Germinal center (tissue), 1 donor: ENCODE data around the gene DOCK9.
"Not testable (repeated sequence)": the region's sequence is repeated elsewhere in the genome, so short reads cannot be mapped to it uniquely, and the experiment has no call there.

ENCODE experiments used
- DNase-seq: peaks from one replicate; pipeline ENCODE4 v3.0.0; 2012; ENCODE audit warnings: mixed read lengths, low spot score

Gene DOCK9

DNA sequence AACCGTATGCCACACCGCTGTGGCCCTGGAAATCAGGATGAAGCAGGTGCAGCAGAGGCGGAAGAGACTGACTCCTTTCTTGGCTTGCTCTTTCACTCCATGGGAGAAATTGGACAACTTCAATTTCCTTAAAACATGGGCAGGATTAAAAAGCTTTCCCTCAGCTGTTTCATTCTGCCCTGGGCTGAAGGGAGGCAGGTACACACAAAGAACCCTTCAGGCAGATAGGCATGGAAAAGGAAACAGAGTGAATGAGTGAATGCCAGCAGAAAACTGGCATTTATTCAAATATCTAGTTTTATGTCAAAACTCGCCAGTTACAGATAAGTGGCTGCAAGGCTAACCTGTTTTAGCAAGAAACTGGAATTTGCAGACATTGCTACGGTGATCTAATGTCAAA, 154.4 kb downstream of the DOCK9 start:
- DNase-seq: no peak

- no peak for DNase-seq
These were observed 155.6 kb downstream of the DOCK9 start for GRCh38 chr13:98822225-98822606.

- DNase-seq: no peak
These were observed 156.3 kb downstream of the DOCK9 start for GRCh38 chr13:98821372-98822224.

- DNase-seq: no peak
These were observed 157.0 kb downstream of the DOCK9 start for GRCh38 chr13:98820744-98821371.

DNA sequence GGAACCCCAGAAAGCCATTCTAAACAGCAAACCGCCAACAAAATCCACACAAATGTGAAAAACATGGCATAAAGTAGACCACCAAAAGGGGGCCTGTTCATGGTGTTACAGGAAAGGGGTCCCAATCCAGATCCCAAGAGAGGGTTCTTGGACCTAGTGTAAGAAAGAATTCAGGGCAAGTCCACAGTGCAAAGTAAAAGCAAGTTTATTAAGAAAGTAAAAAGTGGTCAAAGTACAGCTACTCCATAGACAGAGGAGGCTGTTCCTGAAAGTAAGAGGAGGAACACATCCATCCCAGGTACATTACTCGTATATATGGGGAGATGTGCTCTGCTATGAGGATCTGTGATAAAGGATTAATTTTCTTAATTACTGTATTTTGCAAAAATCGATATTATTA, 157.6 kb downstream of the DOCK9 start:
- no peak for DNase-seq

DNA sequence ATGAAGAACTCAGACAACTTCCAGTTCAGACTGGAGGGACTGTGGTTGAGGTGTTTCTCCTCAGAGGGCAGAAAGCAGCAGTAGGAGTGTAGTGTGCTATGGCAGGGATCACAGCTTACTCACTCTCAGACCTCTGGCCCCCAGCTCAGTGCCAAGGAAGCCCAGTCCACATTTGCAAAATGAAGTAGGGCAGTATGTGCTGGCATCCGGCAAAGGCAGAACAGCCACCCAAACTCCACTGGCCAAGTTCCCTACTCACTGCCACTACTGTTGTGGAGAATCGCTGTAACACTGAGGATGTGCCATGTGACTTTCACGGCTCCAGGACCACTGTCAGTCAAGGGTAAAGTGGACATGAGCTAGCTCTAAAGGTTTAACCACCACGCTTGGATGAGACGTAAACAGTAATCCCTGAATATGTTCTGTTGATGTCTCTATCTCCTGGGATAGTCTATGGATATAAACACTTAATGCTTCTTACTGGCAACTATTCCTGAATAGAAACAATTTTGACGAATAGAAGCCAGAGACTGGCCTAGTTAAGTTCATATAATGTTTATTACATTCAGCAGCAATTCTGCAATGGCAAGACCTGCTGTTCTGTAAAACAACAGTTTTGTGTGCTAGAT, 158.4 kb downstream of the DOCK9 start:
- DNase-seq: no peak

DNA sequence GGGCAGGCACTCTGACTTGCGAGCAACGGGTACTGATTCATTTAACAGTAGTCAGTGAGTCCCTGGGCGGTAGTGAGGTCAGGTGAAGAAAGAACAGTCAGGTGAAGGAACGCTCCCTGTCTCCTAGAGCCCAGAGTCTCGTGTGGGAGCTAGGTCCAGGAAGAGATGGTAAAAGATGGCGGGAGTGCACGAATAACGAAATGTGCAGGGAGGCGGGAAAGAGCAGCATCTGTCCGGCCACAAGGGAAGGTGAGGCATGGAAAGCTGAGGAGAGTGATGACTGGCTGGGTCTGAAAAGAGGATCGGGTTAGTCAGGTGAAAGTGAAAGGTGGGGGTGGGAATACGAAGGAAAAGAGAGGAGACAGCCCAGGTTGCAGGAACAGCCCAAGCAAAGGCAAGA, 161.5 kb downstream of the DOCK9 start:
- no peak for DNase-seq

DNA sequence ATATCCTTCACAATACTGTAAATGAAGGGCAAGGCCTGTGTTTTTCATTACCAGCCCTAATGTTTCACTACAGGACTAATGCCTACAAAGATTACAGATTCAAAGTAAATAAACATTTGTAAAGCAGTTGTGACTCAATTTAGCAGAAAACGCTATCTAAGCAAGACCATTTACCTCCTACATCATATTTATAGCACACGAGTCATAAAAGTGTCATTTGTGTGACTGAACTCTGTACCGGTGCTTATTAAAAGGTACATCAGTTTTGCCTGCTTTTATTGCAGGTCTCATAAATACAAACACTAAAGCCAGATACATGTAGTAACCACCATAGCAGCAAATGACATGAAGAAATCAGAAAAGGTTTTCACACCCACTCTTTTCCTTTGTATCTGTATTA, 163.9 kb downstream of the DOCK9 start:
- DNase-seq: no peak

- not testable (repeated sequence) for DNase-seq
These were observed 165.6 kb downstream of the DOCK9 start for GRCh38 chr13:98812186-98812790.

GRCh38 chr13:98810746-98811145, 167.1 kb downstream of the DOCK9 start:
- DNase-seq: no peak

DNA sequence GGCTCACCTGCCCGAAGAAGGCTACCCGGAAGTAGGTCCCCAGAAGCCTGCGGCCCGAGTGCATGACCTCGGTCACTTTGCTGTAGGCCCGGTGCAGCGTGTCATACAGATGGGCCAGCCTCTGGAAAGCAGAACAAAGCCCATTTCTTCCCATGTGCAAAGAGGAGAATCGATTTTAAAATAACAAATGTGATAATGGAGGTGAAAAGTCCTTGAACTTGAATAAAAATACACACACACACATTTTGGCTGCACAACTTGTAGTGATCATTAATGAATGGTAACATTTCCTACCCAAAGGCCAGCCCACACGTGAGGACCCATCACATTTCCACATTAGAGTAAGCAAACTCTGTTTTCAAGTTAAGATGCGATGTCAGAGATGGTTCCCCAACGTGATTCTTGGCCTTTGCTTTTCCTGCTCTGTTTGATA, 168.5 kb downstream of the DOCK9 start:
- no peak for DNase-seq

GRCh38 chr13:98807774-98808173, 170.1 kb downstream of the DOCK9 start:
- DNase-seq: no peak

GRCh38 chr13:98804336-98804855, 173.5 kb downstream of the DOCK9 start:
- DNase-seq: no peak

- DNase-seq: no peak
These were observed 173.9 kb downstream of the DOCK9 start for GRCh38 chr13:98803921-98804320.

DNA sequence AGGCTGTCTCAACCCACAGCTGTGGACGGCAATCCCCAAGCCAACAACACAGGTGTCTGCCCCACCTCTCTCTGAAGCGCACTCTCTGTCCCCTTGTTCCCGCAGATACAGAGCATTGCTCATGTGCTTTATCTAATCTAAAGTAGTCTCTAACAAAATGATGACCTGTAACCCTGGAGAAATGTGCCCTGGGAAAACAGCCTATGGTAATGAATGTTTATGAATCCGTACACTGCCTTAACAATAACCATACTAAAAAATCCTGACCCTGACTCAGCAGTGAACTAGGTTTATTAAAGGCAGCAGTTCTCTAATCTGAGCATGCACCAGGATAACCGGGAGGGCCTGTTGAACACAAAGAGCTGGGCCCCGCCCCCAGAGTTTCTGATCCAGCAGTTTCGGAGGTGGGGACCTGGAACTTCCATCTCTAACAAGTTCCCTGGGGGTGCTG, 174.7 kb downstream of the DOCK9 start:
- no peak for DNase-seq

DNA sequence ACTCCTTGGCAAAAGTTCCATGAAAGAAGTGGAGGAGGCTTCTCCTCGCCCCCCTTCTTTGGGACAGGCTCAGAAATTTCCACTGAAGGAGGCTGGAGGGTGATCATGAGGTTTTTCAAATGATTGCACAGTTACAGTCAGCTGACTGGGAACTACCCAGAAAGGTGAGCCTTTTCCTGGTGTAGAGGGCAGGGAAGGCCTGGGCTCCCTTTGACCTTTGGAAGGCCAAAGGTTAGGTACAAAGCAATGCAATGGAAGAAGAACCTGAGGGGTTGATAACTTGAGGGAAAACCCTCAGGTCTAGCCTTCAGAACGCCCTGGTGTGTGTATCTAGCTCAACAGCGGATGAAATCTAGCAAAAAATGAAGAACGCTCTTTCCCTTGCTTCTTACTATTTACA, 175.3 kb downstream of the DOCK9 start:
- no peak for DNase-seq

DNA sequence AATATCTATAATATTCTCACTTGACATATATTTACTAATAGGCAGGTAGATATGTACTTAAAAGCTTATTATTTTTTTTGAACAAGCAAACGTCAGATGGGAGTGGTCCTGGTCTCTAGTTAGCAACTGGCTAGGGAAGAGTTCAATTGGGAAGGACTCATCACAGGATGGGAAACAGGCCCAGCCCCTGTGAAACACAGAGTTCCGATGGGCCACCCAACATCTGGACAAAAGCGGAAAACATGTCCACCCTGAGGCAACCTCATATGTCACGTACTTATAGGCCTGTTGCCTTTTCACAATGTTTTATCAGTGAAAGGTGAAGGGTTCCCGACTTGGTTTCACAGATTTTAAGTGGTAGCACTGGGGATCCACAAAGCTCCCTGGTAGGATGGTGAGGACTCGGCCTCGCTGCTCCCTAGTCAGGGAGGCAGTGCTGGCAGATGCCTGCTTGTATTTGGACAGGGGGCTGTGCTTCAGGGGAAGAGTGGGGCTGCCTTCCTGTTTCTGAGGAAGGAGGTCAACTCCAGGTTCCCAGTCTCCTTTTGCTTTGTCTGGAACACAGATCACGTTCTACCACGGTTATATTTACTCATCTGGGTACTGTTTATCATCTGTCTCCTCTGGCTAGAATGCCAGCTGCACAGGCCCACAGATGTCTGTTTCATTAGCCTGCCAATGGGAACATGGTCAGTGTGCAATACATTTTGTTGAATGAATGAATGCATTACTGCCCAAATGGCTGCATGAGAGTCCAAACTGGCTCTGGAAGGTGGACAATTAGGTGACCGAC, 176.0 kb downstream of the DOCK9 start:
- DNase-seq: no peak

- DNase-seq: no peak
These were observed 177.8 kb downstream of the DOCK9 start for GRCh38 chr13:98800078-98800477.

DNA sequence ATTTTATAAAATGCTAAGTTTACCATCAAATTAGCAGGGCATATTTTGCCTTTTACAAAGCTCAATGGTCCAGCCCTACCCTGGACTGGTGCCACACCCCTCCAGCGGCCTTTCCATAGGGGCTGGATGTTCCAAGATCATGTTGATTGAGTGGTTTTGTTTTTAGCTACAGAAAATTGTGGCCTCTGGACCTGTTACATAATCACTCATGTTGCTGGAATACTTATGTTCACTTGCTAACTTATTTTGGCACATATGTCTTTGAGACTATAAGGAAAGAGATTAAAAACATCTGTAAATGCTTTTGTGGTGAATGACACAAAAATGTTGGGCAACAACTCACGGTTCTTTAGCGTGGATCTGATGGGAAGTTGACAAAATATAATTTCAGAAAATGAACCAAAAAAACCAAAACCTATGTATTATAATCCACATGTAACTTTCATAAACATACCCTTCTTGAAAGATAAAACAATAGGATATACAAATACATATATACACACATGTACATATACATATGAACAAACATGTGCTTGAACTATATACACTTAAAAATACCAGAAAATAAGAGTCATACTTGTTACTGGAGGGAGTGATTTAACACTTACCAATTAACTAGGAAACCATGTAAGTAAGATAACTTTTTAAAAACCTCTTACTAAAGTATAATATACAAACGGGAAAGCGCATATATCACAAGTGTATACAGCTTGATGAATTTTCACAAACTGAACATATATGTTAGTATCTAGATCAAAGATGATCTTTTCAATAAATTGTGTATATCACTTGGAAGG, 178.8 kb downstream of the DOCK9 start:
- no peak for DNase-seq

GRCh38 chr13:98797456-98797855, 180.4 kb downstream of the DOCK9 start:
- no peak for DNase-seq

DNA sequence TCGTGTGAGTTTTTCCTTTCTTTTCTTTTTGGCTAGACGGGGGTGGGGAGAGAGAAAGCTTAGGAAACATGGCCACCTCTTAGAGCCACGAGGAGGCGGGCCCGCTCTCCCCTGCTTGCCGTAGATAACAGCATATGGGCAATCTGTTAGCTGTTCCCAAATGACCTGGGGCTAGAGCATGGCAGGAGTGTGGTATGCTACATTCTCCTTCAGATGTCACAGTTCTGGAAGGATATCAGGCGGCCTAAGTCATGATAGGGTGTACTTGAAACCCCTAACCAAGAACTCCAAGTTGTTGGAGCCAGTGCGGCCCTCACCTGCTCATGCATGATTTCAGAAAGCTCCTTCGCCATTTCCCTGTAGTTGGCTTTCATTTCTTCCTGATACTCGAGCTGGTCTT, 181.1 kb downstream of the DOCK9 start:
- DNase-seq: no peak
